ENCODE results near the gene MOV10L1.

Gene MOV10L1

DNA sequence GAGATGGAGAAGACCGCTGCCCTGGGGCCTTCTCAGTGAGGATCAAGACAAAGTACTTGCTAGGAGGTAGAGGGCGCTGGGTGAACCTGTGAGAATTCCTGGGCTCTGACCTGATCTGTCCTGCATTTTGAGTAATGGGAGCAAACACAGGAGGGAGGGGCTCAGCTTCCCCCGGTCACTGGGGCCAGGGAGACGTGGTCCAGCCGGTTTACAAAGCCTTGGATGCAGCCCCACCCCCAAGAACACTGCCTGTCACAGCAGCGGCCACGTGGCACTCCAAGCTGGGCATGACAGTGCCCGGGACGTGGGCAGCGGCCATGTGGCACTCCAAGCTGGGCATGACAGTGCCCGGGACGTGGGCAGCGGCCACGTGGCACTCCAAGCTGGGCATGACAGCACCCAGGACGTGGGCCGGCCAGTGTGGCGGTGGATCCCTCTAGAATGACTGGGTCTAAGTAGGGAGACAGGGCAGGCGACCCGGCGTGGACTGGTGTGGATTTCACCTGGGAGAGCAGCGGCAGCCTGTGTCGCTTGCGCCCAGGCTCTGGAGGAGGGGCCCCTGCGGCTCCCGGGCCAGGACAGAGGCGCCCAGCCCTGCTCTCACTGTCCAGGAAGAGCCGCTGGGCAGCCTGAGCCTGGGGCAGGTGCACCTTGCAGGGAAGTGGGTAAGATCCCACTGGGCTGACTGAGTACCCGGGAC lies 29.2 kb upstream of the MOV10L1 start:
- TF ChIP-seq EZH2 (IDR thresholded peaks at IDR 0.05; ENCODE audit: borderline replicate concordance, low read length) (no peak), CTCF (IDR thresholded peaks at IDR 0.05; ENCODE audit: low read length) (peak; percentile 10; the same call in 1 of the 2 replicates)
- no peaks in the 10 kb centered on the region for H3K36me3 ChIP-seq (ENCODE audit: insufficient read depth, low read length)

GRCh38 chr22:50061141-50061823 lies 28.5 kb upstream of the MOV10L1 start:
- no peaks in the 10 kb centered on the region for H3K79me2 ChIP-seq (ENCODE audit: insufficient read depth, low read length)
- TF ChIP-seq EZH2 (IDR thresholded peaks at IDR 0.05; ENCODE audit: borderline replicate concordance, low read length), result no peak
- no peaks in the 10 kb centered on the region for H3K9me3 ChIP-seq (ENCODE audit: low read length)
- no peaks in the 10 kb centered on the region for H3K36me3 ChIP-seq (ENCODE audit: insufficient read depth, low read length)
- no peak overlapping the region for H3K27ac ChIP-seq (ENCODE audit: low read depth, low read length, poor library complexity, severe bottlenecking)
- no peak overlapping the region for H3K4me2 ChIP-seq (ENCODE audit: low read length)
- H3K9ac ChIP-seq (ENCODE audit: low read length), result no peak overlapping the region
- no peaks in the 10 kb centered on the region for H3K9me2 ChIP-seq (ENCODE audit: low read depth, low read length)
- no peaks in the 10 kb centered on the region for H3K27me3 ChIP-seq (ENCODE audit: insufficient read depth, low read length)
- peaks cover 25% of the 10 kb centered on the region for H3K4me1 ChIP-seq (ENCODE audit: insufficient read depth, low read length, severe bottlenecking)
- H3K4me3 ChIP-seq (ENCODE audit: low read depth, low read length, poor library complexity, severe bottlenecking), result no peak overlapping the region
- H3F3A ChIP-seq (ENCODE audit: insufficient read depth, low read length), result no peaks in the 10 kb centered on the region
- no peak overlapping the region for H2AFZ ChIP-seq (ENCODE audit: low read length)
- H4K20me1 ChIP-seq (ENCODE audit: insufficient read depth, low read length), result no peaks in the 10 kb centered on the region

More for the DNA sequence above, 29.2 kb upstream of the MOV10L1 start:
- H3K27ac ChIP-seq (ENCODE audit: low read depth, low read length, poor library complexity, severe bottlenecking), result no peak overlapping the region
- no peak overlapping the region for H2AFZ ChIP-seq (ENCODE audit: low read length)
- H4K20me1 ChIP-seq (ENCODE audit: insufficient read depth, low read length), result no peaks in the 10 kb centered on the region
- no peak overlapping the region for H3K4me2 ChIP-seq (ENCODE audit: low read length)
- H3K9ac ChIP-seq (ENCODE audit: low read length), result no peak overlapping the region
- H3K27me3 ChIP-seq (ENCODE audit: insufficient read depth, low read length), result no peaks in the 10 kb centered on the region
- H3K79me2 ChIP-seq (ENCODE audit: insufficient read depth, low read length), result no peaks in the 10 kb centered on the region
- peaks cover 30% of the 10 kb centered on the region for H3K4me1 ChIP-seq (ENCODE audit: insufficient read depth, low read length, severe bottlenecking)
- no peaks in the 10 kb centered on the region for H3F3A ChIP-seq (ENCODE audit: insufficient read depth, low read length)
- no peak overlapping the region for H3K4me3 ChIP-seq (ENCODE audit: low read depth, low read length, poor library complexity, severe bottlenecking)
- no peaks in the 10 kb centered on the region for H3K9me3 ChIP-seq (ENCODE audit: low read length)
- H3K9me2 ChIP-seq (ENCODE audit: low read depth, low read length), result no peaks in the 10 kb centered on the region

- Histone ChIP-seq H3K9me2 (ENCODE audit: low read depth, low read length) (no peaks in the 10 kb centered on the region), H3K79me2 (ENCODE audit: insufficient read depth, low read length) (no peaks in the 10 kb centered on the region), H3K4me1 (ENCODE audit: insufficient read depth, low read length, severe bottlenecking) (peaks cover 25% of the 10 kb centered on the region), H2AFZ (ENCODE audit: low read length) (no peak overlapping the region), H3K9ac (ENCODE audit: low read length) (no peak overlapping the region), H3K4me3 (ENCODE audit: low read depth, low read length, poor library complexity, severe bottlenecking) (no peak overlapping the region), H3K27me3 (ENCODE audit: insufficient read depth, low read length) (no peaks in the 10 kb centered on the region), H3F3A (ENCODE audit: insufficient read depth, low read length) (no peaks in the 10 kb centered on the region), H3K9me3 (ENCODE audit: low read length) (no peaks in the 10 kb centered on the region), H3K4me2 (ENCODE audit: low read length) (no peak overlapping the region), H3K36me3 (ENCODE audit: insufficient read depth, low read length) (no peaks in the 10 kb centered on the region), H3K27ac (ENCODE audit: low read depth, low read length, poor library complexity, severe bottlenecking) (no peak overlapping the region), H4K20me1 (ENCODE audit: insufficient read depth, low read length) (no peaks in the 10 kb centered on the region)
- no peak for TF ChIP-seq EZH2 (IDR thresholded peaks at IDR 0.05; ENCODE audit: borderline replicate concordance, low read length)
- TF ChIP-seq CTCF (IDR thresholded peaks at IDR 0.05; ENCODE audit: low read length), result no peak
Measured at GRCh38 chr22:50061824-50062355, 27.9 kb upstream of the MOV10L1 start.
